ENCODE measurements around the gene CAPN15.
A peak's percentile ranks its signal among the peaks of the same experiment; 100 is the strongest.
"Not testable (repeated sequence)": the region's sequence is repeated elsewhere in the genome, so short reads cannot be mapped to it uniquely, and the experiment has no call there.

CAPN15 gene

GRCh38 chr16:527015-527903 is at the start of gene CAPN15:
Gene CAPN15, plus strand, starts transcription at chr16:527712. Its CDS starts 19,127 bp downstream, at chr16:546839.
- peak within 1 kb of the TSS; percentile 87 for H3K4me3 ChIP-seq (ENCODE audit: low read depth, low read length)
- no peak for TF ChIP-seq CTCF (IDR thresholded peaks at IDR 0.05; ENCODE audit: borderline replicate concordance, insufficient read depth, low read depth, low read length)

GRCh38 chr16:478287-478686 is 49.2 kb upstream of the CAPN15 start:
- not testable (repeated sequence) for H3K4me3 ChIP-seq (ENCODE audit: low read depth, low read length)

- no peak for TF ChIP-seq CTCF (IDR thresholded peaks at IDR 0.05; ENCODE audit: borderline replicate concordance, insufficient read depth, low read depth, low read length)
- H3K4me3 ChIP-seq (ENCODE audit: low read depth, low read length), result no peak overlapping the region
Measured at GRCh38 chr16:482468-483185, 44.9 kb upstream of the CAPN15 start.

GRCh38 chr16:483341-484075 is 44.0 kb upstream of the CAPN15 start:
- no peak for TF ChIP-seq CTCF (IDR thresholded peaks at IDR 0.05; ENCODE audit: borderline replicate concordance, insufficient read depth, low read depth, low read length)
- no peak overlapping the region for H3K4me3 ChIP-seq (ENCODE audit: low read depth, low read length)

- H3K4me3 ChIP-seq (ENCODE audit: low read depth, low read length), result no peak overlapping the region
- no peak for TF ChIP-seq CTCF (IDR thresholded peaks at IDR 0.05; ENCODE audit: borderline replicate concordance, insufficient read depth, low read depth, low read length)
Measured at GRCh38 chr16:489606-490005, 37.9 kb upstream of the CAPN15 start.

- no peak overlapping the region for H3K4me3 ChIP-seq (ENCODE audit: low read depth, low read length)
- no peak for TF ChIP-seq CTCF (IDR thresholded peaks at IDR 0.05; ENCODE audit: borderline replicate concordance, insufficient read depth, low read depth, low read length)
Measured at GRCh38 chr16:490768-491167, 36.7 kb upstream of the CAPN15 start.

GRCh38 chr16:491220-491919 is 36.1 kb upstream of the CAPN15 start:
- no peak for TF ChIP-seq CTCF (IDR thresholded peaks at IDR 0.05; ENCODE audit: borderline replicate concordance, insufficient read depth, low read depth, low read length)

More at GRCh38 chr16:491220-491919, 36.1 kb upstream of the CAPN15 start:
- H3K4me3 ChIP-seq (ENCODE audit: low read depth, low read length), result no peak overlapping the region
